ENCODE results near the gene SIRT2. TPM values are rescaled to one million over a fixed set of nuclear protein-coding genes. Genes with fewer than 3 reads are reported as not detected.

The SIRT2 gene
- total RNA-seq, 4 donors from 2014 or later, result 108 to 154 (median 129) TPM

DNA sequence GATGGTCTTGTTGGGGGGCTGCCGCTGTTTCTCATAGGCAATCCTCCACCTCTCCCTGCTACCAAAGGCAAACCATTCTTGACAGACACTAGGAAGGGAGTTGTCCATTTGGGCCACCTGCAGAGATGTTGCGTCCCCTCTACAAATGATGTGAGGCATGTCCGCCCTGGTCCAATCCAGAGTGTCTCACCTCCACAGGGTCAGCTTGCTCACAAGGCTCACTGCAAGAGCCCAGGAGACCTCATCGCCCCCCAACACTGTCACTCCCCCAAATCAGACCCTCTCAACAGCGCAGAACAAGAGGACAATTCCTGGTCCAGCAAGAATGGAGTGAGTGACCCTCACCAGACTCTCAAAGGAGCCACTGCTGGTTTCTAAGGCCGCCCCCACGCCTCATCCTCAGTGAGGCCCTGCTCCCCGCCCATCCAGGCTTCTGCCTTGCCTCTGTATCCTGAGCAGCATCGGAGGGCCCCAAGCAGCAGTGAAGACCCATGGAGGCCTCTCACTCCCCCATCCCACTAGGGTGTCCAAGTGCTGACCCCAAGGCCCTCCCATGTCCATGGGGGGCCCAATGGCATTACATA, 56.2 kb downstream of the SIRT2 start:
- Histone ChIP-seq H3K9me3 (no peaks in the 10 kb centered on the region), H3K4me3 (no peak overlapping the region), H3K27me3 (no peaks in the 10 kb centered on the region), H3K27ac (peak overlapping the region in 2 of 4 donors; percentile 10 to 62), H3K36me3 (peaks cover 22 to 95% (median 86%) of the 10 kb centered on the region in 3 donors), H3K4me1 (peaks cover 0 to 62% (median 22%) of the 10 kb centered on the region in 4 donors)
- no peak for TF ChIP-seq POLR2A (IDR thresholded peaks at IDR 0.05)
- no peak for TF ChIP-seq CTCF (IDR thresholded peaks at IDR 0.05)
- TF ChIP-seq EP300 (IDR thresholded peaks at IDR 0.05), result no peak
- no peak for DNase-seq (ENCODE audit: low spot score in 2 of 2)
- 94 to 95% methylated on average over 8 to 9 of the region's 9 CpGs for WGBS, 2 donors

DNA sequence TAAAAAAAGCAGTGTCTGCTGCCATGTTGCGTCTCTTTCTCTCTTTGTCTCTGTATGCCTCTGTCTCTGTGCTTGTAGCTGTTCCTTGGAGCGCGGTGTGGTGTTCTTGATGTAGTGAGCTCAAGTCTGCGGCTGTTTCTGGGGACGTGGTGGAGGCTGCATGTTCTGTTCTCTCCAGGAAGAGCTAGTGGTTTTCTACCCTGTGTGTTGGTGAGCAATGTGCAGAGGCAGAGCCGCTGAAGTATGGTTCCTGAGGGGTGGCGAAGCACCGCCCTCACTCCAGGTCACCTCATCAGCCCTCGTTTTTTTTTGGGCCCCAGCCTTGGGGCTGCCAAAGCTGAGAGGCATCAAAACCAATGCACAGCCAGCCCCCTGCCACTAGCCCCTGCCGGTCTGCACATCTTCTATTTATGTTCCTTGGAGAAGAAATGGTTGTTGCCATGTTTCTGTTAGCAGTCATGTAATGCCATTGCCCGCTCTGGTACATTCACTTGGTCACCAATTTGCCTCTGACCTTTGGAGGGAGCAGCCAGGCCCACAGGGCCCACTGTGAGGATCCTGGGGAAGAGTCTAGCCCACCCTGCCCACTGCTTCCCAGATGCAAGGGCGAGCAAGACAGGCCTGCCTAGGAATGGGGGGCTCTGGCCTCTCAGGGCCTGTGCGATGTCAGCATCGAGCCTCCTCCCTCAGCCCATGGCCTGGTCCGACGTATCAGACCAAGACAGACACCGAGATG, 56.8 kb downstream of the SIRT2 start:
- Histone ChIP-seq H3K4me1 (peaks cover 0 to 56% (median 15%) of the 10 kb centered on the region in 4 donors), H3K36me3 (peaks cover 22 to 100% (median 93%) of the 10 kb centered on the region in 3 donors)
- WGBS, 2 donors, result 83 to 89% methylated on average over 15 to 16 of the region's 17 CpGs

GRCh38 chr19:38841787-38842438, 57.5 kb downstream of the SIRT2 start:
- Histone ChIP-seq H3K27me3 (no peaks in the 10 kb centered on the region), H3K36me3 (peaks cover 26 to 100% (median 96%) of the 10 kb centered on the region in 3 donors), H3K4me1 (peaks cover 0 to 49% (median 8%) of the 10 kb centered on the region in 4 donors), H3K9me3 (no peaks in the 10 kb centered on the region), H3K27ac (peak overlapping the region in 1 of 4 donors; percentile 4), H3K4me3 (no peak overlapping the region)
- DNase-seq (ENCODE audit: low spot score in 2 of 2), result no peak
- no peak for TF ChIP-seq CTCF (IDR thresholded peaks at IDR 0.05)
- TF ChIP-seq POLR2A (IDR thresholded peaks at IDR 0.05), result no peak
- TF ChIP-seq EP300 (IDR thresholded peaks at IDR 0.05), result peak in 1 of 2 donors; percentile 14
- WGBS, 2 donors, result 92% methylated on average over 19 of the region's 19 CpGs

More for the DNA sequence above, 56.8 kb downstream of the SIRT2 start:
- Histone ChIP-seq H3K27me3 (no peaks in the 10 kb centered on the region), H3K27ac (peak overlapping the region in 2 of 4 donors; percentile 10 to 62), H3K9me3 (no peaks in the 10 kb centered on the region), H3K4me3 (no peak overlapping the region)
- TF ChIP-seq POLR2A (IDR thresholded peaks at IDR 0.05) (no peak), CTCF (IDR thresholded peaks at IDR 0.05) (no peak), EP300 (IDR thresholded peaks at IDR 0.05) (no peak)
- DNase-seq (ENCODE audit: low spot score in 2 of 2), result no peak

GRCh38 chr19:38841180-38841766, 58.1 kb downstream of the SIRT2 start:
- Histone ChIP-seq H3K9me3 (no peaks in the 10 kb centered on the region), H3K4me1 (peaks cover 0 to 42% (median 6%) of the 10 kb centered on the region in 4 donors), H3K36me3 (peaks cover 27 to 100% (median 91%) of the 10 kb centered on the region in 3 donors), H3K4me3 (no peak overlapping the region), H3K27me3 (no peaks in the 10 kb centered on the region), H3K27ac (no peak overlapping the region)
- TF ChIP-seq POLR2A (IDR thresholded peaks at IDR 0.05) (no peak), CTCF (IDR thresholded peaks at IDR 0.05) (no peak), EP300 (IDR thresholded peaks at IDR 0.05) (no peak)
- WGBS, 2 donors, result 86 to 90% methylated on average over 12 of the region's 12 CpGs
- no peak for DNase-seq (ENCODE audit: low spot score in 2 of 2)

Measured in tibial nerve (tissue), 4 donors.